ENCODE data around the gene ABCD1.

Gene ABCD1

GRCh38 chrX:153734871-153735270, 10.2 kb downstream of the ABCD1 start:
- Histone ChIP-seq H3K27ac (ENCODE audit: low read depth, low read length, poor library complexity, severe bottlenecking) (no peak overlapping the region), H3K9me2 (ENCODE audit: low read depth, low read length) (no peaks in the 10 kb centered on the region), H3K9ac (ENCODE audit: low read length) (no peak overlapping the region), H3K9me3 (ENCODE audit: low read length) (no peaks in the 10 kb centered on the region), H2AFZ (ENCODE audit: low read length) (no peak overlapping the region), H4K20me1 (ENCODE audit: insufficient read depth, low read length) (no peaks in the 10 kb centered on the region), H3K4me3 (ENCODE audit: low read depth, low read length, poor library complexity, severe bottlenecking) (no peak overlapping the region), H3K79me2 (ENCODE audit: insufficient read depth, low read length) (no peaks in the 10 kb centered on the region), H3F3A (ENCODE audit: insufficient read depth, low read length) (no peaks in the 10 kb centered on the region), H3K4me1 (ENCODE audit: insufficient read depth, low read length, severe bottlenecking) (no peaks in the 10 kb centered on the region), H3K27me3 (ENCODE audit: insufficient read depth, low read length) (no peaks in the 10 kb centered on the region), H3K36me3 (ENCODE audit: insufficient read depth, low read length) (no peaks in the 10 kb centered on the region; the same call in 1 of the 2 replicates), H3K4me2 (ENCODE audit: low read length) (no peak overlapping the region)
- TF ChIP-seq, protein P1, sequence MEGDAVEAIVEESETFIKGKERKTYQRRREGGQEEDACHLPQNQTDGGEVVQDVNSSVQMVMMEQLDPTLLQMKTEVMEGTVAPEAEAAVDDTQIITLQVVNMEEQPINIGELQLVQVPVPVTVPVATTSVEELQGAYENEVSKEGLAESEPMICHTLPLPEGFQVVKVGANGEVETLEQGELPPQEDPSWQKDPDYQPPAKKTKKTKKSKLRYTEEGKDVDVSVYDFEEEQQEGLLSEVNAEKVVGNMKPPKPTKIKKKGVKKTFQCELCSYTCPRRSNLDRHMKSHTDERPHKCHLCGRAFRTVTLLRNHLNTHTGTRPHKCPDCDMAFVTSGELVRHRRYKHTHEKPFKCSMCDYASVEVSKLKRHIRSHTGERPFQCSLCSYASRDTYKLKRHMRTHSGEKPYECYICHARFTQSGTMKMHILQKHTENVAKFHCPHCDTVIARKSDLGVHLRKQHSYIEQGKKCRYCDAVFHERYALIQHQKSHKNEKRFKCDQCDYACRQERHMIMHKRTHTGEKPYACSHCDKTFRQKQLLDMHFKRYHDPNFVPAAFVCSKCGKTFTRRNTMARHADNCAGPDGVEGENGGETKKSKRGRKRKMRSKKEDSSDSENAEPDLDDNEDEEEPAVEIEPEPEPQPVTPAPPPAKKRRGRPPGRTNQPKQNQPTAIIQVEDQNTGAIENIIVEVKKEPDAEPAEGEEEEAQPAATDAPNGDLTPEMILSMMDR (IDR thresholded peaks at IDR 0.05; ENCODE audit: low read length) = no peak
- no peak for TF ChIP-seq EZH2 (IDR thresholded peaks at IDR 0.05; ENCODE audit: borderline replicate concordance, low read length)

DNA sequence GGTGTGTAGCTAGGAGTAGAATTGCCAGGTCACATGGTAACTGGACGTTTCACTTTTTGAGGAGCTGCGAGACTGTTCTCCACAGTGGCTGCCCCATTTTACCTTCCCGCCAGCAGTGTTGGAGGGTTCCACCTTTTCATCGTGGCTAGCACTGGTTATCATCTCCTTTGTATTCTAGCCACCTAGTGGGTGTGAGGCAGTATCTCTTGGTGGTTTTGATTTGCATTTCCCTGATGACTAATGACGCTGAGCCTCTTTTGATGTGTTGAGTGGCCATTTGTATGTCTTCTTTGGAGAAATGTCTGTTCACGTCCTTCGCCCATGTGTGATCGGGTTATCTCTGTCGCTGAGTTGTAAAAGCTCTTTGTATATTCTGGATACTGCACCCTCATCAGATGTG, 10.6 kb downstream of the ABCD1 start:
- Histone ChIP-seq H3K9ac (ENCODE audit: low read length) (no peak overlapping the region), H2AFZ (ENCODE audit: low read length) (no peak overlapping the region), H3K27ac (ENCODE audit: low read depth, low read length, poor library complexity, severe bottlenecking) (no peak overlapping the region), H3K4me3 (ENCODE audit: low read depth, low read length, poor library complexity, severe bottlenecking) (no peak overlapping the region), H3K27me3 (ENCODE audit: insufficient read depth, low read length) (no peaks in the 10 kb centered on the region), H3F3A (ENCODE audit: insufficient read depth, low read length) (no peaks in the 10 kb centered on the region), H3K4me2 (ENCODE audit: low read length) (no peak overlapping the region), H3K9me2 (ENCODE audit: low read depth, low read length) (no peaks in the 10 kb centered on the region), H3K36me3 (ENCODE audit: insufficient read depth, low read length) (no peaks in the 10 kb centered on the region; the same call in 1 of the 2 replicates), H3K9me3 (ENCODE audit: low read length) (no peaks in the 10 kb centered on the region), H3K79me2 (ENCODE audit: insufficient read depth, low read length) (no peaks in the 10 kb centered on the region), H3K4me1 (ENCODE audit: insufficient read depth, low read length, severe bottlenecking) (no peaks in the 10 kb centered on the region), H4K20me1 (ENCODE audit: insufficient read depth, low read length) (no peaks in the 10 kb centered on the region)
- TF ChIP-seq EZH2 (IDR thresholded peaks at IDR 0.05; ENCODE audit: borderline replicate concordance, low read length) = no peak
- TF ChIP-seq, protein P1 (IDR thresholded peaks at IDR 0.05; ENCODE audit: low read length) = no peak

DNA sequence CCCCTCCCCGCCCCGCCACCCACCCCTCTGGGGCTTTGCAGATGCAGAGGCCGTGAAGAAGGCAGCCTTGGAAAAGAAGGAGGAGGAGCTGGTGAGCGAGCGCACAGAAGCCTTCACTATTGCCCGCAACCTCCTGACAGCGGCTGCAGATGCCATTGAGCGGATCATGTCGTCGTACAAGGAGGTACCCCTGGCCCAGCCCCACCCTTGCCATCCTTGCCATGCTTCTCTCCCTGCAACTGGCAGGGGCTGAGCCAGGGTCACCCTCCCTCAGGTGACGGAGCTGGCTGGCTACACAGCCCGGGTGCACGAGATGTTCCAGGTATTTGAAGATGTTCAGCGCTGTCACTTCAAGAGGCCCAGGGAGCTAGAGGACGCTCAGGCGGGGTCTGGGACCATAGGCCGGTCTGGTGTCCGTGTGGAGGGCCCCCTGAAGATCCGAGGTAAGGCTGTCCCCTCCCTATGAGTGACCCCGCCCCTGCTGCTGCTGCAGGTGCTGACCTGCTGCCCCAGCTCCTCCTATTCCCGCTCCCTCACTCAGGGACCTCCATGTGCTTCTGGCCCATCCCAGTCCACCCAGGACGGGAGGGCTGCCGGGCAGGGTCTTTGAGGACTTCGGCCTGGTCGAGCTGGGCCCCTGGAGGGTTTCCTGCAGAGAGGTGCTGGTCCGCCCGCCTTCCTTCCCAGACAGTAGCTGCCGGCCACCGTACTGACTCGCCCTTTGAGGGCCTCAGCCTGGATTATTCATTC, 11.6 kb downstream of the ABCD1 start:
- Histone ChIP-seq H3K4me1 (ENCODE audit: insufficient read depth, low read length, severe bottlenecking) (no peaks in the 10 kb centered on the region), H3K36me3 (ENCODE audit: insufficient read depth, low read length) (no peaks in the 10 kb centered on the region; the same call in 1 of the 2 replicates), H3K79me2 (ENCODE audit: insufficient read depth, low read length) (no peaks in the 10 kb centered on the region), H3K9me3 (ENCODE audit: low read length) (no peaks in the 10 kb centered on the region), H4K20me1 (ENCODE audit: insufficient read depth, low read length) (no peaks in the 10 kb centered on the region), H3K9ac (ENCODE audit: low read length) (no peak overlapping the region), H3K4me2 (ENCODE audit: low read length) (no peak overlapping the region), H2AFZ (ENCODE audit: low read length) (no peak overlapping the region), H3K27ac (ENCODE audit: low read depth, low read length, poor library complexity, severe bottlenecking) (no peak overlapping the region), H3K4me3 (ENCODE audit: low read depth, low read length, poor library complexity, severe bottlenecking) (no peak overlapping the region), H3K27me3 (ENCODE audit: insufficient read depth, low read length) (no peaks in the 10 kb centered on the region), H3F3A (ENCODE audit: insufficient read depth, low read length) (no peaks in the 10 kb centered on the region), H3K9me2 (ENCODE audit: low read depth, low read length) (no peaks in the 10 kb centered on the region)
- TF ChIP-seq, protein P1 (IDR thresholded peaks at IDR 0.05; ENCODE audit: low read length) = no peak
- TF ChIP-seq EZH2 (IDR thresholded peaks at IDR 0.05; ENCODE audit: borderline replicate concordance, low read length) = no peak

Data from OCI-LY1 (cell line).